T-helper 1 cell treated with Interleukin-12 subunit alpha and Interleukin-12 subunit beta and Interleukin-4 antibody, amounts not matched to agents 30 μg/mL and 1 μg/mL, for 36 hours (primary cell): ENCODE results near the gene PNPLA1.

Source experiments
- H3K27ac Mint-ChIP-seq: one replicate; pipeline ENCODE4 v1.8.0; 2021; ENCODE audit warnings: mild to moderate bottlenecking, mixed read lengths
- H3K27me3 Mint-ChIP-seq: one replicate; pipeline ENCODE4 v1.8.0; 2021; ENCODE audit warnings: low read depth, mixed read lengths
- H3K36me3 Mint-ChIP-seq: one replicate; pipeline ENCODE4 v1.8.0; 2021; ENCODE audit warnings: low read depth, mixed read lengths
- H3K4me1 Mint-ChIP-seq: one replicate; pipeline ENCODE4 v1.8.0; 2021; ENCODE audit warnings: low read depth, mixed read lengths
- H3K4me3 Mint-ChIP-seq: one replicate; pipeline ENCODE4 v1.8.0; 2021; ENCODE audit warnings: mild to moderate bottlenecking, moderate library complexity, mixed read lengths
- H3K9me3 Mint-ChIP-seq: one replicate; pipeline ENCODE4 v1.8.0; 2021; ENCODE audit warnings: mixed read lengths

PNPLA1 gene

DNA sequence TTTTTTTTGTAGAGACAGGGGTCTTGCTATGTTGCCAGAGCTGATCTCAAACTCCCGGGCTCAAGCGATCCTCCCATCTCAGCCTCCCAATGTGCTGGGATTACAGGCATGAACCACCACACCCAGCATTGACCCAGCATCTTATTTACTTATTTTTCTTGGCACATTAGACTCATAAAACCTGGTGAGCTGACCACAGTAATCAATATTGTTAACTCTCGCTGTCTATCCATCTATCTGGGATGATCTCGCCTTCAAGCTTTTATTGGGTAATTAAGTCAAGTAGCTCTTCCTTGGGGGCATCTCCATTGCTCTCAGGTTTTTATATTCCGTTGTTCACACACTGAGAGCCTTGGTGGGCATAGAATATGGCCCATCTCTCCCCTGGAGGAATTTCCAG, 17.0 kb downstream of the PNPLA1 start:
- Mint-ChIP-seq H3K36me3 (no peaks in the 10 kb centered on the region), H3K9me3 (no peaks in the 10 kb centered on the region), H3K4me1 (peaks cover 7% of the 10 kb centered on the region), H3K4me3 (no peak overlapping the region), H3K27me3 (peaks cover 42% of the 10 kb centered on the region), H3K27ac (no peak overlapping the region)

DNA sequence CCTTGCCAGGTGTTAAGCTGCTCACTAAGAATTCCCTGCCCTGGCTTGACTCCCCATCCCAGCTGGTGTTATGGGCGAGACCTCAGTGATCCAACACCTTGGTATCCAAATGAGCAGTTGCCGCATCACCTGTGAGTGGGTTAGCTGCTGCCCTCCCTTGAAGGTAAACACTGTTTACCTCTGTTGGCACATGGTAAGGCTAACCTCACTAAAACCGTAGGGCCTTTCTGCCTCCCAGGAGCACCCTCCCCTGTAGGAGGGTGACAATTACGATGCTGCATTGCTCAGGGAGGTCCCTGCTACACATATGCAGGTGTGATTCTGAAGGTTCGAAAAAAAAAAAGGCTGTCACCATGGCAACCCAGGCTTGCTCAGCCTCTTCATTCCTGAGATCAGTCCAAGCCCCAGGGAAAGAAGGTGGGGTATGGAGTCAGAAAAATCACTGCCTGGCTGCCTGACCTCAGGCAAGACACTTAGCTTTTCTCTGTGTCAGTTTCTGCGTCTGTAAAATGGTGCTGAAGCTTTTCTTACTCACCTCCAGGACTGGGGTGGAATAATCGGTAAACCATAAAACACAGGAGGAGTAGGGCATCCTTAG, 19.5 kb downstream of the PNPLA1 start:
- H3K27ac Mint-ChIP-seq, result no peak overlapping the region
- H3K36me3 Mint-ChIP-seq, result no peaks in the 10 kb centered on the region
- no peaks in the 10 kb centered on the region for H3K9me3 Mint-ChIP-seq
- H3K4me1 Mint-ChIP-seq, result peaks cover 7% of the 10 kb centered on the region
- peaks cover 21% of the 10 kb centered on the region for H3K27me3 Mint-ChIP-seq
- no peak overlapping the region for H3K4me3 Mint-ChIP-seq

DNA sequence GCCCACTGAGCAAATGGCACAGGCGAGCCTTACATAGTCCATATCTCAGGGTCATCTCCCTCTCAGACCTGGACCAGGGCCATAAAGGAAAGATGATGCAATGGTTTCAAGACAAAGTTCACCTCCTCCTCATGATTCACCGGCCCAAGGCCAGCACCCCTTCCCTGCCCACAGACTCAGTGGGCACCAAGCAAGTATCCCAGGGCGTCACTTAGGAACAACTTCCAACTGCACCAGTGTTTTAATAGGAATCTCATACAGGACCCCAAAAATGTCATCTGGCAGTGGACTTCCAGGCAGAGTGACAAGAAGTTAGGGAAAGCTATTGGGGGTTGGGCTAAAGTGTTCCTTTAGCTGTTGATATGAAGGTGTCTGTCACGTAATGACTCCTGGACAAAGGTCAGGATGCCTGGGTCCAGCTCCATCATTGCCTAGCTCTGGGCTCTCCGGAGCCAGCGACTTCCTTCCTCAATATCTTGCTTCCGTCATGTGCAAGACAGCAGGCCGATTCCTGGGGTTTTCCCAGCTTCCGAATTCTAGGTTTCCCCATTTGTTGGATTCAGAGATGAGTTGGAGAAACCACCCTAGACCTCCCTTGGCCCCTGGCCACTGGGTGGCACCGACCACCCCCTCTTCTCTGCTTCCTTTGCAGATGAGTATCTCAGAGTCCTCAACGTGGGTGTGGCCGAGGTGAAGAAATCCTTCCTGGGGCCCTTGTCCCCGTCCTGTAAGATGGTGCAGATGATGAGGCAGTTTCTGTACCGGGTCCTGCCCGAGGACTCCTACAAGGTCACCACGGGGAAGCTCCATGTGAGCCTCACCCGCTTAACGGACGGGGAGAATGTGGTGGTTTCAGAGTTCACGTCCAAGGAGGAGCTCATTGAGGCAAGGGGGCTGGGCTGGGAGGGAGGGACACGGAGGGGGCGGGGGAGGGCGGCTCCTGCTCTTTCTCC, 21.1 kb downstream of the PNPLA1 start:
- Mint-ChIP-seq H3K36me3 (no peaks in the 10 kb centered on the region), H3K4me3 (no peak overlapping the region), H3K4me1 (peaks cover 7% of the 10 kb centered on the region), H3K27me3 (peaks cover 19% of the 10 kb centered on the region), H3K9me3 (no peaks in the 10 kb centered on the region), H3K27ac (no peak overlapping the region)

DNA sequence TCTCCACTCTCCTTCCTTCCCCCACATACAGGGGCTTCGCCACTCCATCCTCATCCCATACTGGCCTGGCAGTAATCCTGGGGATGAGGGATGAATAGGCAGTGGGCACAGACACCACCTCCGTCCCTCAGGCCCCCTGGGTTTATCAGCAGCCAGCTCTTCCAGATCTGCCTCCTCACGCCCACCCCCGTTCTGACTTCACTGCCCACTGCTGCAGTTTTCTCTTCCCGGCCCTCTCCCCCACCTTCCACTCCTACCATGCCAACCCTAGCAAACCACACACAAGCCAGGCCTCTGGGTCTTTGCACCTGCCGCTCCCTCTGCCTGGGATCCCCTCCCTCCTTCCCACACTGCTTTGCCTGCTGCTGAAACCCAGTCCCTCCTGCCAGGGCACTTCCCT, 22.3 kb downstream of the PNPLA1 start:
- peaks cover 7% of the 10 kb centered on the region for H3K4me1 Mint-ChIP-seq
- H3K27ac Mint-ChIP-seq, result no peak overlapping the region
- H3K36me3 Mint-ChIP-seq, result no peaks in the 10 kb centered on the region
- no peak overlapping the region for H3K4me3 Mint-ChIP-seq
- no peaks in the 10 kb centered on the region for H3K9me3 Mint-ChIP-seq
- peaks cover 18% of the 10 kb centered on the region for H3K27me3 Mint-ChIP-seq

DNA sequence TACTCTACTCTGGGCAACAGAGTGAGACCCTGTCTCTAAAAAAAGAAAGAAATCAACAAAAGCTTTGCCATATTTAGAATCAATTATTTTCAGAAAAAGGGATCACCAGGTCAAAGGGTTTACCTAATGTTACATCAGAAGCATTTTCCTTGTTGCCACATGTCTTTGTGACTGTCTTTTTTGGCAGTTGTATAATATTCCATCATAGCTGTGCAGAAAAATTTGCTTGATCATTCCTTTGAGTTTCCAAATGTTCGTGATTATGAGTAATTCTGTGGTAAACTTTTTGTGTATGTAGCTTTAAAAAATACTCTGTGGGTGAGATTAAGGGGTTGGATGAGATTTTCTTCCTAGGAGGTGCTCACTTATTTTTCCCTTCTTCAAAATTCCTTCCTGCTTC, 26.4 kb downstream of the PNPLA1 start:
- Mint-ChIP-seq H3K36me3 (no peaks in the 10 kb centered on the region), H3K27me3 (peaks cover 37% of the 10 kb centered on the region), H3K9me3 (no peaks in the 10 kb centered on the region), H3K4me3 (no peak overlapping the region), H3K4me1 (no peaks in the 10 kb centered on the region), H3K27ac (no peak overlapping the region)

DNA sequence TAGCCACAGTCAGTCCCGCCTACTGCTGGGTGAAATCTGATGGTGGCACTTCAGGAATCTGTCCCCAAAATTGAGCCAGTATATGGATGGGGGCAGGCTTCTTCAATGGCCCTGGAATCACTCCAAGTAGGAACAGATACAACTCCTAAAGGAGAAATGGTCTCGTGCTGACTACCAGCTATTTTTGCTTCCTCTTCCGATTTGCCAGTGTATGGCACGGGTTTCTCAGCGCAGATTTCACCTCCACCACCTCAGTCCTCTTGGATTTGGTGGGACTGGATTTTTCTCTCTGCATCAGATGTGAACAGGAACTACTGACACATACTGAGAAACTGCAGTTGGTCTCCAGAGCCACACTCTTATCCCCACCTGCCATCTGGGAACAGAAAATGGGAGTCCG, 27.2 kb downstream of the PNPLA1 start:
- no peaks in the 10 kb centered on the region for H3K4me1 Mint-ChIP-seq
- H3K9me3 Mint-ChIP-seq, result no peaks in the 10 kb centered on the region
- peaks cover 42% of the 10 kb centered on the region for H3K27me3 Mint-ChIP-seq
- H3K36me3 Mint-ChIP-seq, result no peaks in the 10 kb centered on the region
- no peak overlapping the region for H3K27ac Mint-ChIP-seq
- H3K4me3 Mint-ChIP-seq, result no peak overlapping the region

DNA sequence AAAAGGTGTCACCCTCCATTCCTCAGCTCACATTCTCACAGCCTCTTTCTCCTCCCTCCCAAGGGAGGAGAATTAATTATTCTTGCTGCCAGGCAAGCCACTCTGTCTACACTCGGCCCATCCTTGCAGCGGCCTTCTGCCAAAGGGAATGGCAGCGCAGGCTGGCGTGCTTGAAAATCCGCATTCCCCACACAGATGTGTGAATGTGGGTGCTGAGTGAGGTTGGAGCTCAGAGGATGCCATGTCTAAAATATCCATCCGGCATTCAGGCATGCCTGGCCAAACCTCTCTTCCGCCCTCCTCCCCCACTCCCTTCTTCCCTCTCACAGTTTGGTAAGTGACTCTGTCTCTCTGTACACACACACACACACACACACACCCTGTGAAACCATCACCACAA, 27.7 kb downstream of the PNPLA1 start:
- Mint-ChIP-seq H3K27me3 (peaks cover 45% of the 10 kb centered on the region), H3K4me3 (no peak overlapping the region), H3K4me1 (no peaks in the 10 kb centered on the region), H3K36me3 (no peaks in the 10 kb centered on the region), H3K9me3 (no peaks in the 10 kb centered on the region), H3K27ac (no peak overlapping the region)

DNA sequence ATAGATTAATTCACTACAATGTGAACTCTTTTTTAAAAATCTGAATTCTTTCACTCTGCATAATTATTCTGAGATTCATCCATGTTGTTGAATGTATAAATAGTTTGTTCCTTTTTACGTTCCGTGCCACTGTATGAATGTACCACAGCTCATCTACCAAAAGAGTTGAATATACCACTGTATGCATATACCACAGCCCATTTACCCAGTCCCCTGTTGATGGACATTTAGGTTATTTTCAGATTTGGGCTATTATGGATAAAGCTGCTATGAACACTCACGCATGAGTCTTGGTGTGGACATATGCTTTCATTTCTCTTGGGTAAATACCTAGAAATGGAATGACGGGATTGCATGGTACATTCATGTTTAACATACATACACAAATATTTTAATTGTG, 28.2 kb downstream of the PNPLA1 start:
- H3K36me3 Mint-ChIP-seq, result no peaks in the 10 kb centered on the region
- no peaks in the 10 kb centered on the region for H3K9me3 Mint-ChIP-seq
- no peak overlapping the region for H3K4me3 Mint-ChIP-seq
- H3K27ac Mint-ChIP-seq, result no peak overlapping the region
- H3K4me1 Mint-ChIP-seq, result peaks cover 3% of the 10 kb centered on the region
- H3K27me3 Mint-ChIP-seq, result peaks cover 45% of the 10 kb centered on the region

DNA sequence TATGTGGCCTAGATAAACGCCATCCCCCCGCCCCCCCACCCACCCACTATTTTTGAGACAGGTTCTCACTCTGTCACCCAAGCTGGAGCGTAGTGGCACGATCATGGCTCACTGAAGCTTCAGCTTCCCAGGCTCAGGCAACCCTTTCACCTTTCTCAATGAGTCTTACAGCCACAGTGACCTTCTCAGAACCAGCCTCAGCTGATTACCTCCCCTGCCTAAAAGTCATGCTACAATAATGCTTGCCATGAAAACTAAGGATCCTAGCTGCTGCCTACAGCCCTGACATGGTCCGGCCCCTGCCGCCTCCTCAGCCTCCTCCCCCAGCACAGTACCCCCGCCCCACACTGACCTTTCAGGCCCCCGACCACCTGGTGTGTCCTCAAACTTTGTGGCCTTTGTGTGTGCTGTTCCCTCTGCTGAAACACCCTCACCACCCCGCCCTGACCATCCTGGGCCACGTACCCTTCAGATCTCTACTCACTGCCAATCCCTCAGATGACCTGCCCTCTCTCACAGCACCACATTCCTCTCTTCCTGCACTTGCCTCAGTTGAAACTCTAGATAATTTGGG, 31.3 kb downstream of the PNPLA1 start:
- no peak overlapping the region for H3K4me3 Mint-ChIP-seq
- peaks cover 3% of the 10 kb centered on the region for H3K4me1 Mint-ChIP-seq
- no peaks in the 10 kb centered on the region for H3K36me3 Mint-ChIP-seq
- peaks cover 36% of the 10 kb centered on the region for H3K27me3 Mint-ChIP-seq
- H3K9me3 Mint-ChIP-seq, result no peaks in the 10 kb centered on the region
- no peak overlapping the region for H3K27ac Mint-ChIP-seq

DNA sequence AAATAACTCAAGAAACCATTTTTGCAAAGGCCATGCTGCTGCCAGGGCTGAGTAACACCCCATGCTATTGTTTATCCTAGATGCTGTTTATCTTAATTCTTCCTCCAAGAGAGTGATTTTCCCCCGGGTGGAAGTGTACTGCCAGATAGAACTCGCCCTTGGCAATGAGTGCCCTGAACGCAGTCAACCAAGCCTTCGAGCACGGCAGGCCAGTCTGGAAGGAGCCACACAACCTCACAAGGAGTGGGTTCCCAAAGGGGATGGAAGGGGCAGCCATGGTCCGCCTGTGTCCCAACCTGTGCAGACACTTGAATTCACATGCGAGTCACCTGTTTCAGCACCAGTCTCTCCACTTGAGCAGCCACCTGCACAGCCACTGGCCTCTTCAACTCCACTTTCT, 31.9 kb downstream of the PNPLA1 start:
- Mint-ChIP-seq H3K9me3 (no peaks in the 10 kb centered on the region), H3K36me3 (no peaks in the 10 kb centered on the region), H3K4me3 (no peak overlapping the region), H3K4me1 (peaks cover 3% of the 10 kb centered on the region), H3K27ac (no peak overlapping the region), H3K27me3 (peaks cover 37% of the 10 kb centered on the region)

DNA sequence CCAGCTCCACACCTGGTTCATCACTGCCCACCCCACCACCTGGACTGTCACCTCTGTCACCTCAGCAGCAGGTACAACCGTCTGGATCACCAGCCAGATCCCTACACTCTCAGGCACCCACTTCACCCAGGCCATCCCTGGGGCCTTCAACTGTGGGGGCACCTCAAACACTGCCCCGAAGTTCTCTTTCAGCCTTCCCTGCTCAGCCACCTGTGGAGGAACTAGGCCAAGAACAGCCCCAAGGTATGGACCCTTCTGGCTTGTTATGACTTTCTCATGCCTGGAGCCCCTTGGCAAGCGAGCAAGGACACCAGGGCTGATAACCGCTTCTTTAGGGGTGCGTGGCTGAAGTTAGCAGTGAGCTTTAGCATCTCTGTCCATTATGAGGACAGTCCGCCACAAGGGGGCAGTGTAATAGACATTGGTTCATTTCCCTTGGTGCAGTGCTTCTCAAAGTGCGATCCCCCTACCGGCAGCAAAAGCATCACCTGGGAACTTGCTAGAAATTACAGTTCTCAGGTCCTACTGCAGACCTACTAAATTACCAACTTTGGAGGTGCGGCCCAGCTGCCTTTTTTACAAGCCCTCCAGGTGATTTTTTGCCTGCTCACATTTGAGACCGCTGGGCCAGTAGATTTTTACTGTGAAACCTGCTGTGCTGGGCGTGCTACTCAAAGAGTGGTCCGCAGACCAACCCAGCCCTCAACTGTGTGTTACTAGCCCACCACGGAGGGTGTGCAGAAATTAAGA, 32.5 kb downstream of the PNPLA1 start:
- Mint-ChIP-seq H3K27ac (no peak overlapping the region), H3K9me3 (no peaks in the 10 kb centered on the region), H3K27me3 (peaks cover 38% of the 10 kb centered on the region), H3K4me3 (no peak overlapping the region), H3K36me3 (no peaks in the 10 kb centered on the region), H3K4me1 (peaks cover 3% of the 10 kb centered on the region)

DNA sequence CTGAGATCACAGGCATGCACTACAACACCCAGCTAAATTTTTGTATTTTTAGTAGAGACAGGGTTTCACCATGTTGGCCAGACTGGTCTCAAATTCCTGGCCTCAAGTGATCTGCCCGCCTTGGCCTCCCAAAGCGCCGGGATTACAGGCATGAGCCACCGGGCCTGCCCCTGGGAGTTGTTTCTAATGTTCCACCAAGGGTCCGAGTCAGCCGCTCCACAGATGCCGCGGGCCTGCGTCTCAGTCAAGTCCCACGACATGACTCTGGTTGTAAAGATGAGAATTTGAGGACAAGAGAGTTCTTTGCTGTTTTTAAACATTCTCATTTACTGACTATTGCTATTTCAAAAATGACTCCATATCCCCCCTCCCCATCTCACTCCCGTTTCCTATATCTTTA, 36.0 kb downstream of the PNPLA1 start:
- Mint-ChIP-seq H3K9me3 (no peaks in the 10 kb centered on the region), H3K4me1 (peaks cover 5% of the 10 kb centered on the region), H3K27me3 (peaks cover 39% of the 10 kb centered on the region), H3K27ac (no peak overlapping the region), H3K36me3 (no peaks in the 10 kb centered on the region), H3K4me3 (no peak overlapping the region)

DNA sequence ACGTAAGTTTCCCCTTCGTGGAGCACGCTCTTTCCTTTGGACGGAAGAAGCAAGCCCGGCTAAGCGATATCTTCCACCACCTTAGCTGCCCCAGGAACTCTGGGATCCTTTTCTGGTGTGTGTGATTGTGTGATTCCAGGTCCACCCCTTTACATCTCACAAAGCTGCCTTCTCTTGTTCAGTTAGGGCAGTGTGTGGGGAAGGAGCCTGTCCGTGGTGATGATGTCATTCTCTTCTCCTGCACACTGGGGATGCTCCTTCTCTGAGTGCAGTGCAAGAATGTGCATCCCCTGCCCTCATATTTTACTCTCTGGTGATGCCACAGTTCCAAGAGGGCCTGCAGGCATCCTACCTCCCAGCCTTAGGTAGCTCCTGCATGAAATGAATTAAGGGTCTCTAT, 36.5 kb downstream of the PNPLA1 start:
- H3K36me3 Mint-ChIP-seq, result no peaks in the 10 kb centered on the region
- H3K27ac Mint-ChIP-seq, result no peak overlapping the region
- H3K9me3 Mint-ChIP-seq, result no peaks in the 10 kb centered on the region
- H3K4me3 Mint-ChIP-seq, result no peak overlapping the region
- peaks cover 5% of the 10 kb centered on the region for H3K4me1 Mint-ChIP-seq
- H3K27me3 Mint-ChIP-seq, result peaks cover 37% of the 10 kb centered on the region

DNA sequence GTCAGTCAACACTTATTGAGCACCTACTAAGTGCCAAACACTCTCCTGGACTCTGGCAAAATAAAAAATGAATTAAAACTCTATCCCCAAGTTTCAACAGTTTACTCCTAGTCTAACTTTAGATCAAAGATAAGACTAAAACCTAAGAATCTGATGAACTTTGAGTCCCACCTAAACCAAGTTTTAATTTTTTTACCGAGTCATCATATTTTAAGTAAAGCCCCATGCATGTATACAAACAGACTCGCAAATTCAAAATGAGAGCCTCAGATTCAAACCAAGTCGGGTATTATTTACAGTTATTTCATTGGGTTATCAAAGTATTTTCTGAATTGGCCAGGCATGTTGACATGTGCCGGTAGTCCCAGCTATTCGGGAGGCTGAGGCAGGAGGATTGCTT, 38.7 kb downstream of the PNPLA1 start:
- no peaks in the 10 kb centered on the region for H3K36me3 Mint-ChIP-seq
- H3K4me3 Mint-ChIP-seq, result no peak overlapping the region
- peaks cover 2% of the 10 kb centered on the region for H3K4me1 Mint-ChIP-seq
- no peak overlapping the region for H3K27ac Mint-ChIP-seq
- H3K27me3 Mint-ChIP-seq, result peaks cover 31% of the 10 kb centered on the region
- H3K9me3 Mint-ChIP-seq, result no peaks in the 10 kb centered on the region
